ENCODE results near the gene PSMG3.

The PSMG3 gene, protein sequence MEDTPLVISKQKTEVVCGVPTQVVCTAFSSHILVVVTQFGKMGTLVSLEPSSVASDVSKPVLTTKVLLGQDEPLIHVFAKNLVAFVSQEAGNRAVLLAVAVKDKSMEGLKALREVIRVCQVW

DNA sequence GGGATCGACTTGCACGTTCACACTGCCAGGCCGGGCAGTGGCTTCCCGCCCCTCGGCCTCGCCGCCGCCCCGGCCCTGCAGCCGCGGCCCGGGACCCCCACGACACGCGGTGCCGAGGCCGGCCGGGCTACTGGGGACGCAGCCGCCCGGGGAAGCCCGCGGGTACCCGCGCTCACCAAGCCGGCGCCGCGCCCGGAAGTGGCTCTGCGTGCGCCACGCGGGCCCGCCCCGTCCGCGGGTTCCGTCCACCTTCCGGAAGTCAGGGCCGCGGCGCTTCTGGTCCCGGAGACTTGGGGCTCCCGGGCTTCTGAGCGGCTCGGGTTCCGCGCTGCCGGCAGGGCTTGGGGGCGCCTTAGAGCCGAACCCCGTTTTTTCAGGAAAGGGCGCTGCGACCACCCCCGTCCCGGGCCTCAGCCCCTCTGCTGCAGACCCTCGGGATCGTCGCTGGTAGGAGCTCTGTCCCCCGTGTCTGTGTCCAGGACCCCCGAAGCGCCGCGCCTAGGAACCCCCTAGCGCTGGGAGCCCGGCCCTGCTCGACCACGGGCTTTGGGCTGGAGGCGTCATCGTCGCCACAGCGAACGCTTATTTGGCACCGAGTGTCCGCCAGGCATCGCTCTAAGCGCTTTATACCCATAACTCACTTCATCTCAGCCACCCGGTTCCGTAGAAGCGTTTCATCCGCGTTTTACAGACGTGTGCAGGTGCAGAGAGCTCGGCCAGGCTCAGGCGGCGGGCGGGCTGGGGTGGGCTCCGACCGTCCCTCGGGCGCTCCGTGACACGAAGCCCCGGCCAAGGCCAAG is at the start of gene PSMG3:
Gene PSMG3, minus strand, starts transcription at position 200 of the 800 bp plus-strand sequence. CDS start 693 bp downstream, outside the sequence.
- Histone ChIP-seq H3K36me3 (ENCODE audit: insufficient read depth, insufficient read length, low read length) (peaks cover 35% of the 10 kb centered on the region), H3K9me3 (ENCODE audit: insufficient read depth, low read length) (no peaks in the 10 kb centered on the region), H3K27me3 (ENCODE audit: insufficient read depth, insufficient read length) (no peaks in the 10 kb centered on the region), H3K9ac (ENCODE audit: insufficient read length, low read depth) (peak within 1 kb of the TSS; percentile 95), H3K4me1 (ENCODE audit: insufficient read depth, insufficient read length) (peaks cover 16% of the 10 kb centered on the region), H3K4me3 (ENCODE audit: insufficient read length, low read depth) (peak within 1 kb of the TSS; percentile 93)
- no peak for TF ChIP-seq YY1 (IDR thresholded peaks at IDR 0.05; ENCODE audit: insufficient read depth, insufficient read length)
- no peak for TF ChIP-seq SUZ12 (IDR thresholded peaks at IDR 0.05; ENCODE audit: extremely low read depth, insufficient read depth, insufficient read length)
- no peak for TF ChIP-seq ZNF274 (IDR thresholded peaks at IDR 0.05; ENCODE audit: low read depth, low read length)
- peak; percentile 91 for DNase-seq (ENCODE audit: low read depth, low spot score)

DNA sequence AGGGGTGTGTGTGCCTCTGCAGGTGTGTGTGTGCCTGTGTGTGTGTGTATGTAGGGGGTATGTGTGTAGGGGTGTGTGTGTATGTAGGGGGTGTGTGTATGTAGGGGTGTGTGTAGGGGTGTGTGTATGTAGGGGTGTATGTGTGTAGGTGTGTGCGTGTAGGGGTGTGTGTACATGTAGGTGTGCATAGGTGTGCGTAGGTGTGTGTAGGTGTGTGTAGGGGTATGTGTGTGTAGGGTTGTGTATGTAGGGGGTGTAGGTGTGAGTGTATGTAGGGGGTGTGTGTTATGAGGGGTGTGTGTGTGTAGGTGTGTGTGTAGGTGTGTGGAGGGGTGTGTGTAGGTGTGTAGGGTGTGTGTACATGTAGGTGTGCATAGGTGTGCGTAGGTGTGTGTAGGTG is 48.6 kb upstream of the PSMG3 start:
- DNase-seq (ENCODE audit: low read depth, low spot score) = no peak
- H3K9me3 ChIP-seq (ENCODE audit: insufficient read depth, low read length) = peaks cover 7% of the 10 kb centered on the region; the same call in 1 of the 2 replicates
- no peak overlapping the region for H3K4me3 ChIP-seq (ENCODE audit: insufficient read length, low read depth)
- no peak for TF ChIP-seq SUZ12 (IDR thresholded peaks at IDR 0.05; ENCODE audit: extremely low read depth, insufficient read depth, insufficient read length)
- no peak for TF ChIP-seq ZNF274 (IDR thresholded peaks at IDR 0.05; ENCODE audit: low read depth, low read length)
- no peak for TF ChIP-seq YY1 (IDR thresholded peaks at IDR 0.05; ENCODE audit: insufficient read depth, insufficient read length)
- no peaks in the 10 kb centered on the region for H3K36me3 ChIP-seq (ENCODE audit: insufficient read depth, insufficient read length, low read length)
- no peak overlapping the region for H3K9ac ChIP-seq (ENCODE audit: insufficient read length, low read depth)
- H3K4me1 ChIP-seq (ENCODE audit: insufficient read depth, insufficient read length) = peaks cover 4% of the 10 kb centered on the region
- H3K27me3 ChIP-seq (ENCODE audit: insufficient read depth, insufficient read length) = no peaks in the 10 kb centered on the region

DNA sequence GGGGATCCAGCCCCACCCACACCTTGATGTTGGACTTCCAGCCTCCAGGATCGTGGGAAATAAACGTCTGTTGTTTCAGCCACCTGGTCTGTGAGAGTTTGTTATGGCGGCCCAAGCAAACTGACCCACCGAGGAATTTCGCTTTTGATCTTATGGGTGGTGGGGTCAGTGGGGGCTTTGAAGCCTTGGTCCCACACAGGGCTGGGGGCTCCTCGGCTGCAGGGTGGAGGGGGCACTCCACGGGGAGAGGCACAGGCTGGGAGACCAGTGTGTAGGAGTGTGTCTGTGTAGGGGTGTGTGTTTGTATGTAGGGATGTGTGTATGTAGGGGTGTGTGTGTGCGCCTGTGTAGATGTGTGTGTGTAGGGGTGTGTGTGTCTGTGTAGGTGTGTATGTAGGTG is 48.1 kb upstream of the PSMG3 start:
- no peaks in the 10 kb centered on the region for H3K27me3 ChIP-seq (ENCODE audit: insufficient read depth, insufficient read length)
- no peak for TF ChIP-seq YY1 (IDR thresholded peaks at IDR 0.05; ENCODE audit: insufficient read depth, insufficient read length)
- no peak for TF ChIP-seq ZNF274 (IDR thresholded peaks at IDR 0.05; ENCODE audit: low read depth, low read length)

DNA sequence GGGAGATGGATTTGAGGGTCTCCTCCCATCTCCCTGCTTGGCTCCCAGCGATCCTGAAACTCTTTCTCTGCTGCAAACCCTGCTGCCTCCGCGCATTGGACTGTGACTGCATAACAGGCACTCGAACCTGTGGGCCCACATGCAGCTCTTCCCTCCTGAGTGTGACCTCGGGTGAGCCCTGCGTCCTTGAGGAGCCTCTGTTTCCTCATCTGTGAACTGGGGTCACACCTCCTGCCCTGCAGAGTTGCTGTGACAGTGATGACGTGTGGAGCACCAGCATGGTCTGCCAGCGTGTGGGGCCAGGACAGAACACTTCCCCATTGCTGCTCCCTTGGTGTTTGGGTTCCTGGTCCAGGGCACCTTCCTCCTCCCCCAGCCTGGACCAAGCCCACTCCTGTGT is 46.9 kb upstream of the PSMG3 start:
- DNase-seq (ENCODE audit: low read depth, low spot score) = no peak
- Histone ChIP-seq H3K9me3 (ENCODE audit: insufficient read depth, low read length) (peaks cover 7% of the 10 kb centered on the region; the same call in 1 of the 2 replicates), H3K4me1 (ENCODE audit: insufficient read depth, insufficient read length) (peaks cover 4% of the 10 kb centered on the region), H3K36me3 (ENCODE audit: insufficient read depth, insufficient read length, low read length) (no peaks in the 10 kb centered on the region), H3K27me3 (ENCODE audit: insufficient read depth, insufficient read length) (no peaks in the 10 kb centered on the region), H3K9ac (ENCODE audit: insufficient read length, low read depth) (no peak overlapping the region), H3K4me3 (ENCODE audit: insufficient read length, low read depth) (no peak overlapping the region)
- TF ChIP-seq YY1 (IDR thresholded peaks at IDR 0.05; ENCODE audit: insufficient read depth, insufficient read length) (no peak), ZNF274 (IDR thresholded peaks at IDR 0.05; ENCODE audit: low read depth, low read length) (no peak), SUZ12 (IDR thresholded peaks at IDR 0.05; ENCODE audit: extremely low read depth, insufficient read depth, insufficient read length) (no peak)

More for the DNA sequence above, 48.1 kb upstream of the PSMG3 start:
- Histone ChIP-seq H3K4me3 (ENCODE audit: insufficient read length, low read depth) (no peak overlapping the region), H3K9me3 (ENCODE audit: insufficient read depth, low read length) (peaks cover 7% of the 10 kb centered on the region; the same call in 1 of the 2 replicates), H3K36me3 (ENCODE audit: insufficient read depth, insufficient read length, low read length) (no peaks in the 10 kb centered on the region), H3K9ac (ENCODE audit: insufficient read length, low read depth) (no peak overlapping the region), H3K4me1 (ENCODE audit: insufficient read depth, insufficient read length) (peaks cover 4% of the 10 kb centered on the region)
- DNase-seq (ENCODE audit: low read depth, low spot score) = no peak

DNA sequence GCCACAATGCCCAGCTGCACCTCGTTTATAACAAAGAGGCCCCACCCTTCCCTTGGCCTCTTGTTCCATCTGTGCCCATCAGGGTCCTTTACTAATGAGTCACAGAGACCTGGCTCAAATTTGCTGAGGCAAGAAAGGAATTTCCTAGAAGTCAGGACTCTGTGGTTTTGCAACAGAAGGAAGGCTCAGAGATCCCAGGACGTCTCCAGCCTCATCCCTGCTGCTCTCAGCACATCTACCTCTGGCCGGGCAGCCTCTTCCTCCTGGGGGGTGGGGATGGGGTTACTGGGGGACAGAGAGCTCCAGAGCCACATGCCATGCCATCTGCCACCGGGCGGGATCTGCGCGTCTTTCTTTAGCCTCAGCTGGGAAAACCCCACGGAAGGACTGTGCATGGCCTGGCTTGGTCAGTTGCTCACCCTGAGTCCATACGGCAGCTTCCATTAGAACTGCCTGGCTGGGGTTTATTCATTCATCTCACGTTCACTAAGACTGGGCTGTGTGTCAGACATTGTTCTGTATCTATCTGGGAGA is 41.9 kb upstream of the PSMG3 start:
- H3K36me3 ChIP-seq (ENCODE audit: insufficient read depth, insufficient read length, low read length) = no peaks in the 10 kb centered on the region
- H3K27me3 ChIP-seq (ENCODE audit: insufficient read depth, insufficient read length) = no peaks in the 10 kb centered on the region
- TF ChIP-seq SUZ12 (IDR thresholded peaks at IDR 0.05; ENCODE audit: extremely low read depth, insufficient read depth, insufficient read length) (no peak), ZNF274 (IDR thresholded peaks at IDR 0.05; ENCODE audit: low read depth, low read length) (no peak)
- H3K9ac ChIP-seq (ENCODE audit: insufficient read length, low read depth) = peak overlapping the region; percentile 27
- peaks cover 14% of the 10 kb centered on the region for H3K4me1 ChIP-seq (ENCODE audit: insufficient read depth, insufficient read length)
- H3K4me3 ChIP-seq (ENCODE audit: insufficient read length, low read depth) = no peak overlapping the region
- peak; percentile 20 for DNase-seq (ENCODE audit: low read depth, low spot score)
- peaks cover 3% of the 10 kb centered on the region; the same call in 1 of the 2 replicates for H3K9me3 ChIP-seq (ENCODE audit: insufficient read depth, low read length)

DNA sequence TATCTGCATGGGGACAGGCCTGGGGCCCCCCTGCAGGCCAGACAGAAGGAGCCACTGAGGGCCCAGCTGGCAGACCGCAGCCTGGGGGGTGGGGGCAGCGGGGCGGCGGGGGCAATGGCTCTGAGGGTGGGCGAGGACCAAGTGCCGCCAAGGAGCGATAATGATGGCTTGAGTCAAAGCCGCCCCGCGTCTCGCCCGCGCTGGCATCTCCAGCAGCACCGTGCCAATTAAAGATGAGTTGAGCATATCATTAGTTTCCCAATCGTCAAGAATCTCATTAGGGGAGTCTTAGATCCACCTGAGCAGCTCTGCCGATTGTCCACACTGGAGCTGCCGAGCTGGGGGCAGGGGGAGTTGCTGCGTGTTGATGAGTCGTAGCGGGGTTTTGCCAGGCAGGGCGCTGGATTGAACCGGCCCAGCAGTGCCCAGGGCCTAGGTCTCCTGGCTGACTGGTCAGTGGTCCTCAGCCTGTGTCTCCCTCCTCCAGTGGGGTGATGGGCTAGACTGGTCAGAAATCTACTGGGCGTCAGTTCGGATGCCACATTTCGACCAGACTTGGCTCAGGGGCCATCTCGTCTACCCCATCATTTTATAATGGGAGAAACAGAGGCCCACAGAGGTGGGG is 41.0 kb upstream of the PSMG3 start:
- Histone ChIP-seq H3K9me3 (ENCODE audit: insufficient read depth, low read length) (no peaks in the 10 kb centered on the region), H3K4me3 (ENCODE audit: insufficient read length, low read depth) (no peak overlapping the region), H3K4me1 (ENCODE audit: insufficient read depth, insufficient read length) (peaks cover 14% of the 10 kb centered on the region), H3K27me3 (ENCODE audit: insufficient read depth, insufficient read length) (no peaks in the 10 kb centered on the region), H3K36me3 (ENCODE audit: insufficient read depth, insufficient read length, low read length) (no peaks in the 10 kb centered on the region), H3K9ac (ENCODE audit: insufficient read length, low read depth) (no peak overlapping the region)
- TF ChIP-seq SUZ12 (IDR thresholded peaks at IDR 0.05; ENCODE audit: extremely low read depth, insufficient read depth, insufficient read length) (no peak), YY1 (IDR thresholded peaks at IDR 0.05; ENCODE audit: insufficient read depth, insufficient read length) (no peak), ZNF274 (IDR thresholded peaks at IDR 0.05; ENCODE audit: low read depth, low read length) (no peak)
- no peak for DNase-seq (ENCODE audit: low read depth, low spot score)

Data from NT2/D1 (cell line).